DOHH2 (cell line): ENCODE results near the gene ABCF3.

ENCODE experiments used
- H3F3A ChIP-seq: fragments of 200-600 bp; sonication (generic), shearing (Covaris generic); 2 replicates; pipeline ENCODE4 v1.6.0; 2016; ENCODE audit warnings: antibody characterized with exemption, mild to moderate bottlenecking; ENCODE audit not compliant: control insufficient read depth, insufficient read depth
- H3K27ac ChIP-seq: fragments of 200-600 bp; sonication (generic); 2 replicates; pipeline ENCODE4 v1.5.1; 2014; ENCODE audit warnings: low read depth, mild to moderate bottlenecking, low read length, moderate library complexity
- H3K27me3 ChIP-seq: fragments of 200-600 bp; sonication (generic); 2 replicates; pipeline ENCODE4 v1.6.1; 2014; ENCODE audit warnings: mild to moderate bottlenecking, low read length, mixed read lengths; ENCODE audit not compliant: control insufficient read depth
- H3K36me3 ChIP-seq: fragments of 200-600 bp; sonication (generic); 2 replicates; pipeline ENCODE4 v1.6.1; 2014; ENCODE audit warnings: mild to moderate bottlenecking, low read length, moderate library complexity, mixed read lengths; ENCODE audit not compliant: control insufficient read depth
- H3K4me1 ChIP-seq: fragments of 200-600 bp; sonication (generic); 2 replicates; pipeline ENCODE4 v1.6.1; 2014; ENCODE audit warnings: mild to moderate bottlenecking, low read length, mixed read lengths; ENCODE audit not compliant: control insufficient read depth
- H3K4me2 ChIP-seq: fragments of 200-600 bp; sonication (generic); 2 replicates; pipeline ENCODE4 v1.6.0; 2014; ENCODE audit warnings: mild to moderate bottlenecking, low read length, moderate library complexity
- H3K4me3 ChIP-seq: fragments of 200-600 bp; sonication (generic); 2 replicates; pipeline ENCODE4 v1.5.1; 2014; ENCODE audit warnings: mild to moderate bottlenecking, low read length, mixed read lengths
- H3K79me2 ChIP-seq: fragments of 200-600 bp; sonication (generic); 2 replicates; pipeline ENCODE4 v1.6.1; 2014; ENCODE audit warnings: mild to moderate bottlenecking, low read length, mixed read lengths; ENCODE audit not compliant: control insufficient read depth
- H3K9me2 ChIP-seq: fragments of 200-600 bp; sonication (generic); replicated peaks from 2 replicates; pipeline ENCODE4 v1.6.1; 2014; ENCODE audit warnings: mild to moderate bottlenecking, low read length, mixed read lengths; ENCODE audit not compliant: control insufficient read depth
- H3K9me3 ChIP-seq: fragments of 200-600 bp; sonication (generic); 2 replicates; pipeline ENCODE4 v1.6.1; 2014; ENCODE audit warnings: antibody characterized with exemption, low read length, mixed read lengths; ENCODE audit not compliant: control insufficient read depth, insufficient read depth
- H4K20me1 ChIP-seq: fragments of 200-600 bp; sonication (generic); 2 replicates; pipeline ENCODE4 v1.6.0; 2014; ENCODE audit warnings: low read depth, mild to moderate bottlenecking, antibody characterized with exemption, low read length, moderate library complexity; ENCODE audit not compliant: control insufficient read depth, insufficient read depth
- EZH2phosphoT487 ChIP-seq: fragments of 200-600 bp; sonication (generic); IDR thresholded peaks from 2 replicates; pipeline ENCODE4 v1.6.1; 2017; ENCODE audit warnings: borderline replicate concordance, mild to moderate bottlenecking, antibody characterized with exemption, low read length, moderate library complexity, mixed read lengths
- TF ChIP-seq, protein P1 (sequence below): fragments of 200-600 bp; sonication (generic); IDR thresholded peaks from one replicate; pipeline ENCODE4 v1.5.1; 2014; ENCODE audit warnings: antibody characterized with exemption, mild to moderate bottlenecking, low read depth, low read length; ENCODE audit not compliant: poor library complexity, severe bottlenecking

ABCF3 gene

DNA sequence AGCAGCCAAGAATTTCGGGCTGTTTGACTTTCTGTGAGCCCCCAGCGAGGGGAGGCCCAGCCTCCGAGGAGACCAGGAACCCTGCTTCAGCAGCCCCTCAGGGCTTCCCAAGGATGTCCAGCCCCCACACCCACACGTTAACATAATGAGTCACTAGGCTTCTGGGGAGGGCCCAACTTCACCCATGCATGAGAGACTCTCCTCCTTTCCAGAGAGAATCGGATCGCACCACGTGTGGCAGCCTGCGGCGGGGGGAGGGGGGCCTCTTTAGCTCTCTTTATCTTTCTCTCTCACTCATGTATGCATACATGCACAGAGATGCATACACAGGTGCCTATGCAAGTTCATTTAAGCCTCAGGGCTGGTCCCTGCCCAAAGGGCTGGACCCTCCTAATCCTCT, 14.4 kb upstream of the ABCF3 start:
- Histone ChIP-seq H4K20me1 (no peaks in the 10 kb centered on the region), H3K79me2 (peaks cover 18% of the 10 kb centered on the region), H3K9me2 (no peaks in the 10 kb centered on the region), H3K36me3 (peaks cover 41% of the 10 kb centered on the region), H3K27ac (no peak overlapping the region), H3K27me3 (no peaks in the 10 kb centered on the region), H3K4me3 (no peak overlapping the region), H3K9me3 (no peaks in the 10 kb centered on the region), H3F3A (peaks cover 10% of the 10 kb centered on the region), H3K4me1 (peaks cover 19% of the 10 kb centered on the region), H3K4me2 (no peak overlapping the region)
- no peak for TF ChIP-seq EZH2phosphoT487
- TF ChIP-seq, protein P1, sequence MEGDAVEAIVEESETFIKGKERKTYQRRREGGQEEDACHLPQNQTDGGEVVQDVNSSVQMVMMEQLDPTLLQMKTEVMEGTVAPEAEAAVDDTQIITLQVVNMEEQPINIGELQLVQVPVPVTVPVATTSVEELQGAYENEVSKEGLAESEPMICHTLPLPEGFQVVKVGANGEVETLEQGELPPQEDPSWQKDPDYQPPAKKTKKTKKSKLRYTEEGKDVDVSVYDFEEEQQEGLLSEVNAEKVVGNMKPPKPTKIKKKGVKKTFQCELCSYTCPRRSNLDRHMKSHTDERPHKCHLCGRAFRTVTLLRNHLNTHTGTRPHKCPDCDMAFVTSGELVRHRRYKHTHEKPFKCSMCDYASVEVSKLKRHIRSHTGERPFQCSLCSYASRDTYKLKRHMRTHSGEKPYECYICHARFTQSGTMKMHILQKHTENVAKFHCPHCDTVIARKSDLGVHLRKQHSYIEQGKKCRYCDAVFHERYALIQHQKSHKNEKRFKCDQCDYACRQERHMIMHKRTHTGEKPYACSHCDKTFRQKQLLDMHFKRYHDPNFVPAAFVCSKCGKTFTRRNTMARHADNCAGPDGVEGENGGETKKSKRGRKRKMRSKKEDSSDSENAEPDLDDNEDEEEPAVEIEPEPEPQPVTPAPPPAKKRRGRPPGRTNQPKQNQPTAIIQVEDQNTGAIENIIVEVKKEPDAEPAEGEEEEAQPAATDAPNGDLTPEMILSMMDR = no peak

DNA sequence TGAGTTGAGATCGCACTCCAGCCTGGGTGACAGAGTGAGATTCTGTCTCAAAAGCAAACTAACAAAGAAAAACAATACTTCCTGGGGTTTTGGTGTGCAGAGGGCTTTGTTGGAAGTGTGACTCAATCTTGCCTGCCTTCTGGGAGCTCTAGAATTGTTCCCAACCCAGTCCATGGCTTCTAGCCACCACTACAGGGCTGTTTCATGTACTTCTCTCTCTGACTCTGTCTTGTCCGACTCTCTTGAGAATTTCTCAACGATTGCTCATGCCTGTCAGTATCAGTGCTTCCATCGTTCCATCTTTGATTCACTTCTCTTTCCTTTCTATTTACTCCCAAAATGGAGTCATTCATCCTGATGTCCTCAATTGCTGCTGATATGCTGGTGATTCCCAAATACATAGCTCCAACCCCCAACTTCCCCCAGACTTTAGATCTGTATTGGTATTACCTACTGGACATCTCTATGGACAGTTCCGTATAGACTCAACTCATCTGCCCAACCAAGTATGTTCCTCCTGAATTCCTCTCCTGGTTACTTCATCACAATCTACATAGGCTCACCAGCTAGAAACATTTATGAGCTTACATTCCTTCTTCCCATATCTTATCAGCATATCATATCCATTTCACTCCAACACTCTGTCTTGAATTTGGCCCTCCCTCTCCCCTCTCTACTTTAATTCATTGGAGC, 13.2 kb upstream of the ABCF3 start:
- Histone ChIP-seq H4K20me1 (no peaks in the 10 kb centered on the region), H3K4me1 (peaks cover 26% of the 10 kb centered on the region), H3K4me2 (no peak overlapping the region), H3K27ac (no peak overlapping the region), H3K9me3 (no peaks in the 10 kb centered on the region), H3K36me3 (peaks cover 43% of the 10 kb centered on the region), H3K79me2 (peaks cover 28% of the 10 kb centered on the region), H3F3A (peaks cover 10% of the 10 kb centered on the region), H3K9me2 (no peaks in the 10 kb centered on the region), H3K4me3 (no peak overlapping the region), H3K27me3 (no peaks in the 10 kb centered on the region)
- TF ChIP-seq, protein P1 = no peak
- no peak for TF ChIP-seq EZH2phosphoT487

DNA sequence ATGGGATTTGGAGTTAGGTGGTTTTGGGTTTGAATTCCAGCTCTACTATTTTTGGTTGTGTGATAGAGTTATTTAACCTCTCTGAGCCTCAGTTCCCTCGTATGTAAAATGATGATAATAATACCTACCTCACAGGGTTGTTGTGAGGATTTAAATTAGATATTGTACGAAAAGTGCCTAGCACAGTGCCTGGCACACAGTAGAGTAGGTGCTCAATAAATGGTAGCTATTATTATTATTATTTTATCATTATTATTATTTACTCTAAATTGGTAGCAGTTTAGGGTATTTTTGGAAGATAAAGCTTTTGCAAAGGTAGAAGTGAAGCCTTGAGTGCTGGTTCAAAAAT, 12.7 kb upstream of the ABCF3 start:
- no peak overlapping the region for H3K4me2 ChIP-seq
- peaks cover 10% of the 10 kb centered on the region for H3F3A ChIP-seq
- no peak overlapping the region for H3K4me3 ChIP-seq
- peaks cover 28% of the 10 kb centered on the region for H3K79me2 ChIP-seq
- no peak for TF ChIP-seq EZH2phosphoT487
- TF ChIP-seq, protein P1 = no peak
- H3K27ac ChIP-seq = no peak overlapping the region
- no peaks in the 10 kb centered on the region for H3K9me2 ChIP-seq
- H3K9me3 ChIP-seq = no peaks in the 10 kb centered on the region
- H4K20me1 ChIP-seq = no peaks in the 10 kb centered on the region
- peaks cover 26% of the 10 kb centered on the region for H3K4me1 ChIP-seq
- H3K36me3 ChIP-seq = peaks cover 43% of the 10 kb centered on the region
- H3K27me3 ChIP-seq = no peaks in the 10 kb centered on the region
